ENCODE results near the gene ENAH.
"Not testable (repeated sequence)": the region's sequence is repeated elsewhere in the genome, so short reads cannot be mapped to it uniquely, and the experiment has no call there.

The ENAH gene

GRCh38 chr1:225479341-225479740 is 173.6 kb downstream of the ENAH start:
- Histone ChIP-seq H3K27me3 (ENCODE audit: control insufficient read depth, insufficient read depth, low read length) (no peaks in the 10 kb centered on the region), H3K27ac (ENCODE audit: low read depth, low read length) (no peak overlapping the region), H3K36me3 (ENCODE audit: control insufficient read depth, insufficient read depth, low read length) (no peaks in the 10 kb centered on the region), H3K9me3 (ENCODE audit: control insufficient read depth, insufficient read depth, low read length) (no peaks in the 10 kb centered on the region), H3K4me3 (ENCODE audit: low read depth, low read length) (no peak overlapping the region), H3K4me1 (ENCODE audit: control insufficient read depth, insufficient read depth, low read length) (peaks cover 11% of the 10 kb centered on the region), H3K9ac (ENCODE audit: low read depth, low read length) (no peak overlapping the region)

GRCh38 chr1:225477296-225477911 is 175.5 kb downstream of the ENAH start:
- H3K4me3 ChIP-seq (ENCODE audit: low read depth, low read length), result no peak overlapping the region
- H3K27ac ChIP-seq (ENCODE audit: low read depth, low read length), result no peak overlapping the region
- H3K9ac ChIP-seq (ENCODE audit: low read depth, low read length), result no peak overlapping the region

GRCh38 chr1:225476538-225476988 is 176.4 kb downstream of the ENAH start:
- Histone ChIP-seq H3K4me3 (ENCODE audit: low read depth, low read length) (no peak overlapping the region), H3K9me3 (ENCODE audit: control insufficient read depth, insufficient read depth, low read length) (no peaks in the 10 kb centered on the region)

More at GRCh38 chr1:225477296-225477911, 175.5 kb downstream of the ENAH start:
- Histone ChIP-seq H3K4me1 (ENCODE audit: control insufficient read depth, insufficient read depth, low read length) (peaks cover 11% of the 10 kb centered on the region), H3K9me3 (ENCODE audit: control insufficient read depth, insufficient read depth, low read length) (no peaks in the 10 kb centered on the region), H3K27me3 (ENCODE audit: control insufficient read depth, insufficient read depth, low read length) (no peaks in the 10 kb centered on the region), H3K36me3 (ENCODE audit: control insufficient read depth, insufficient read depth, low read length) (no peaks in the 10 kb centered on the region)

GRCh38 chr1:225476100-225476511 is 176.8 kb downstream of the ENAH start:
- Histone ChIP-seq H3K9me3 (ENCODE audit: control insufficient read depth, insufficient read depth, low read length) (no peaks in the 10 kb centered on the region), H3K4me3 (ENCODE audit: low read depth, low read length) (no peak overlapping the region), H3K4me1 (ENCODE audit: control insufficient read depth, insufficient read depth, low read length) (peaks cover 7% of the 10 kb centered on the region; the same call in 1 of the 2 replicates), H3K27me3 (ENCODE audit: control insufficient read depth, insufficient read depth, low read length) (no peaks in the 10 kb centered on the region), H3K9ac (ENCODE audit: low read depth, low read length) (no peak overlapping the region), H3K36me3 (ENCODE audit: control insufficient read depth, insufficient read depth, low read length) (no peaks in the 10 kb centered on the region), H3K27ac (ENCODE audit: low read depth, low read length) (no peak overlapping the region)

More at GRCh38 chr1:225476538-225476988, 176.4 kb downstream of the ENAH start:
- no peak overlapping the region for H3K27ac ChIP-seq (ENCODE audit: low read depth, low read length)
- H3K9ac ChIP-seq (ENCODE audit: low read depth, low read length), result no peak overlapping the region
- peaks cover 7% of the 10 kb centered on the region; the same call in 1 of the 2 replicates for H3K4me1 ChIP-seq (ENCODE audit: control insufficient read depth, insufficient read depth, low read length)
- no peaks in the 10 kb centered on the region for H3K27me3 ChIP-seq (ENCODE audit: control insufficient read depth, insufficient read depth, low read length)
- no peaks in the 10 kb centered on the region for H3K36me3 ChIP-seq (ENCODE audit: control insufficient read depth, insufficient read depth, low read length)

- Histone ChIP-seq H3K4me1 (ENCODE audit: control insufficient read depth, insufficient read depth, low read length) (peaks cover 7% of the 10 kb centered on the region; the same call in 1 of the 2 replicates), H3K4me3 (ENCODE audit: low read depth, low read length) (no peak overlapping the region), H3K27me3 (ENCODE audit: control insufficient read depth, insufficient read depth, low read length) (no peaks in the 10 kb centered on the region), H3K27ac (ENCODE audit: low read depth, low read length) (no peak overlapping the region), H3K36me3 (ENCODE audit: control insufficient read depth, insufficient read depth, low read length) (no peaks in the 10 kb centered on the region), H3K9ac (ENCODE audit: low read depth, low read length) (no peak overlapping the region), H3K9me3 (ENCODE audit: control insufficient read depth, insufficient read depth, low read length) (no peaks in the 10 kb centered on the region)
These were observed 177.7 kb downstream of the ENAH start for GRCh38 chr1:225474986-225475820.

GRCh38 chr1:225474439-225474985 is 178.4 kb downstream of the ENAH start:
- H3K4me1 ChIP-seq (ENCODE audit: control insufficient read depth, insufficient read depth, low read length), result peaks cover 7% of the 10 kb centered on the region; the same call in 1 of the 2 replicates
- H3K27ac ChIP-seq (ENCODE audit: low read depth, low read length), result no peak overlapping the region
- H3K9ac ChIP-seq (ENCODE audit: low read depth, low read length), result no peak overlapping the region
- no peaks in the 10 kb centered on the region for H3K36me3 ChIP-seq (ENCODE audit: control insufficient read depth, insufficient read depth, low read length)
- no peak overlapping the region for H3K4me3 ChIP-seq (ENCODE audit: low read depth, low read length)
- no peaks in the 10 kb centered on the region for H3K9me3 ChIP-seq (ENCODE audit: control insufficient read depth, insufficient read depth, low read length)
- no peaks in the 10 kb centered on the region for H3K27me3 ChIP-seq (ENCODE audit: control insufficient read depth, insufficient read depth, low read length)

- H3K27ac ChIP-seq (ENCODE audit: low read depth, low read length); H3K9ac ChIP-seq (ENCODE audit: low read depth, low read length); H3K4me3 ChIP-seq (ENCODE audit: low read depth, low read length); H3K4me1 ChIP-seq (ENCODE audit: control insufficient read depth, insufficient read depth, low read length); H3K36me3 ChIP-seq (ENCODE audit: control insufficient read depth, insufficient read depth, low read length); H3K9me3 ChIP-seq (ENCODE audit: control insufficient read depth, insufficient read depth, low read length); H3K27me3 ChIP-seq (ENCODE audit: control insufficient read depth, insufficient read depth, low read length): not testable (repeated sequence)
These were observed 179.1 kb downstream of the ENAH start for GRCh38 chr1:225473676-225474438.

- not testable (repeated sequence) for H3K36me3 ChIP-seq (ENCODE audit: control insufficient read depth, insufficient read depth, low read length); H3K9me3 ChIP-seq (ENCODE audit: control insufficient read depth, insufficient read depth, low read length); H3K27me3 ChIP-seq (ENCODE audit: control insufficient read depth, insufficient read depth, low read length); H3K9ac ChIP-seq (ENCODE audit: low read depth, low read length); H3K4me3 ChIP-seq (ENCODE audit: low read depth, low read length); H3K27ac ChIP-seq (ENCODE audit: low read depth, low read length); H3K4me1 ChIP-seq (ENCODE audit: control insufficient read depth, insufficient read depth, low read length)
These were observed 179.7 kb downstream of the ENAH start for GRCh38 chr1:225473266-225473665.

- Histone ChIP-seq H3K27me3 (ENCODE audit: control insufficient read depth, insufficient read depth, low read length) (no peaks in the 10 kb centered on the region), H3K27ac (ENCODE audit: low read depth, low read length) (no peak overlapping the region), H3K4me1 (ENCODE audit: control insufficient read depth, insufficient read depth, low read length) (peaks cover 7% of the 10 kb centered on the region; the same call in 1 of the 2 replicates), H3K9ac (ENCODE audit: low read depth, low read length) (no peak overlapping the region), H3K9me3 (ENCODE audit: control insufficient read depth, insufficient read depth, low read length) (no peaks in the 10 kb centered on the region), H3K36me3 (ENCODE audit: control insufficient read depth, insufficient read depth, low read length) (no peaks in the 10 kb centered on the region), H3K4me3 (ENCODE audit: low read depth, low read length) (no peak overlapping the region)
These were observed 181.2 kb downstream of the ENAH start for GRCh38 chr1:225471453-225472301.

GRCh38 chr1:225471109-225471452 is 181.8 kb downstream of the ENAH start:
- H3K4me3 ChIP-seq (ENCODE audit: low read depth, low read length), result no peak overlapping the region
- H3K27me3 ChIP-seq (ENCODE audit: control insufficient read depth, insufficient read depth, low read length), result no peaks in the 10 kb centered on the region
- no peaks in the 10 kb centered on the region for H3K9me3 ChIP-seq (ENCODE audit: control insufficient read depth, insufficient read depth, low read length)
- no peak overlapping the region for H3K27ac ChIP-seq (ENCODE audit: low read depth, low read length)
- H3K9ac ChIP-seq (ENCODE audit: low read depth, low read length), result no peak overlapping the region
- peaks cover 7% of the 10 kb centered on the region; the same call in 1 of the 2 replicates for H3K4me1 ChIP-seq (ENCODE audit: control insufficient read depth, insufficient read depth, low read length)
- no peaks in the 10 kb centered on the region for H3K36me3 ChIP-seq (ENCODE audit: control insufficient read depth, insufficient read depth, low read length)
